Small intestine (tissue), 7 donors: ENCODE data around the gene CUTA. TPM values are rescaled to one million over a fixed set of nuclear protein-coding genes. Genes with fewer than 3 reads are reported as not detected.

Experiments used
- DNase-seq, 2 donors: peaks; one replicate each; pipeline versions ENCODE4 v3.0.0 to v3.0.0-alpha.2; 2013
- FAIRE-seq: peaks from 2 replicates; lab custom pipeline; 2012; peaks lifted over from hg19 to GRCh38; lab: Jason Lieb, UNC
- H3K27ac ChIP-seq, 3 donors: one replicate each; pipeline ENCODE4 v1.5.1; 2013; ENCODE audit warnings: low read length in 2 of 3, mild to moderate bottlenecking in 2 of 3, control low read depth in 1 of 3, inconsistent platforms in 1 of 3, low read depth in 1 of 3, moderate library complexity in 1 of 3
- H3K27me3 ChIP-seq, 3 donors: one replicate each; pipeline ENCODE4 v1.6.1; 2013; ENCODE audit warnings: low read length in 3 of 3, inconsistent platforms in 1 of 3; ENCODE audit not compliant: control insufficient read depth in 3 of 3, insufficient read depth in 3 of 3
- H3K36me3 ChIP-seq, 3 donors: one replicate each; pipeline ENCODE4 v1.6.1; 2013; ENCODE audit warnings: low read length in 3 of 3, inconsistent platforms in 1 of 3, low read depth in 1 of 3, mild to moderate bottlenecking in 1 of 3, moderate library complexity in 1 of 3; ENCODE audit not compliant: control insufficient read depth in 3 of 3, insufficient read depth in 2 of 3
- H3K4me1 ChIP-seq, 3 donors: one replicate each; pipeline ENCODE4 v1.6.1; 2013; ENCODE audit warnings: low read length in 2 of 3, inconsistent platforms in 1 of 3, low read depth in 1 of 3, mild to moderate bottlenecking in 1 of 3, moderate library complexity in 1 of 3; ENCODE audit not compliant: control insufficient read depth in 3 of 3, insufficient read depth in 2 of 3
- H3K4me3 ChIP-seq, 3 donors: one replicate each; pipeline ENCODE4 v1.5.1; 2013; ENCODE audit warnings: low read length in 3 of 3, control low read depth in 1 of 3, inconsistent platforms in 1 of 3, low read depth in 1 of 3, mild to moderate bottlenecking in 1 of 3, moderate library complexity in 1 of 3
- H3K9me3 ChIP-seq, 2 donors: one replicate each; pipeline ENCODE4 v1.6.1; 2013; ENCODE audit warnings: low read depth in 1 of 2, low read length in 1 of 2; ENCODE audit not compliant: control insufficient read depth in 2 of 2, insufficient read depth in 1 of 2
- WGBS, 3 donors: extraction: QIAGEN DNeasy Blood & Tissue Kit; methylation state at CpG; one replicate each; pipeline ENCODE4 v1.1.7; 2013; 5-methylcytosine and 5-hydroxymethylcytosine counted together
- polyA plus RNA-seq, 4 donors: library from polyadenylated mRNA; stranded (reverse) in 3 of 4; unstranded in 1 of 4; fragments of 200-250 nt in 3 of 4; fragments of 120-200 nt in 1 of 4; gene quantifications; one replicate each; pipeline versions ENCODE4 v1.2.1 to v1.2.3, GENCODE V29; 2013
- donor health status: healthy with polysubstance abuse.
- donor health status: control.
- donor health status: control.
- donor health status: Bipolar disorder and iron deficiency.
- donor health status: healthy.

Gene CUTA
- polyA plus RNA-seq, 4 donors = 129 to 255 (median 200) TPM

- WGBS, 3 donors = 36 to 47% (median 41%) methylated on average over 16 of the region's 16 CpGs
- Histone ChIP-seq H3K36me3 (peaks cover 0 to 24% (median 0%) of the 10 kb centered on the region in 3 donors), H3K4me1 (peaks cover 0 to 10% (median 3%) of the 10 kb centered on the region in 3 donors), H3K27ac (no peak overlapping the region), H3K9me3 (no peaks in the 10 kb centered on the region), H3K4me3 (peak overlapping the region; percentile 50 to 89 (median 60)), H3K27me3 (no peaks in the 10 kb centered on the region)
- FAIRE-seq (no peak), DNase-seq (no peak)
Measured at GRCh38 chr6:33455051-33455450, 37.1 kb upstream of the CUTA start.

DNA sequence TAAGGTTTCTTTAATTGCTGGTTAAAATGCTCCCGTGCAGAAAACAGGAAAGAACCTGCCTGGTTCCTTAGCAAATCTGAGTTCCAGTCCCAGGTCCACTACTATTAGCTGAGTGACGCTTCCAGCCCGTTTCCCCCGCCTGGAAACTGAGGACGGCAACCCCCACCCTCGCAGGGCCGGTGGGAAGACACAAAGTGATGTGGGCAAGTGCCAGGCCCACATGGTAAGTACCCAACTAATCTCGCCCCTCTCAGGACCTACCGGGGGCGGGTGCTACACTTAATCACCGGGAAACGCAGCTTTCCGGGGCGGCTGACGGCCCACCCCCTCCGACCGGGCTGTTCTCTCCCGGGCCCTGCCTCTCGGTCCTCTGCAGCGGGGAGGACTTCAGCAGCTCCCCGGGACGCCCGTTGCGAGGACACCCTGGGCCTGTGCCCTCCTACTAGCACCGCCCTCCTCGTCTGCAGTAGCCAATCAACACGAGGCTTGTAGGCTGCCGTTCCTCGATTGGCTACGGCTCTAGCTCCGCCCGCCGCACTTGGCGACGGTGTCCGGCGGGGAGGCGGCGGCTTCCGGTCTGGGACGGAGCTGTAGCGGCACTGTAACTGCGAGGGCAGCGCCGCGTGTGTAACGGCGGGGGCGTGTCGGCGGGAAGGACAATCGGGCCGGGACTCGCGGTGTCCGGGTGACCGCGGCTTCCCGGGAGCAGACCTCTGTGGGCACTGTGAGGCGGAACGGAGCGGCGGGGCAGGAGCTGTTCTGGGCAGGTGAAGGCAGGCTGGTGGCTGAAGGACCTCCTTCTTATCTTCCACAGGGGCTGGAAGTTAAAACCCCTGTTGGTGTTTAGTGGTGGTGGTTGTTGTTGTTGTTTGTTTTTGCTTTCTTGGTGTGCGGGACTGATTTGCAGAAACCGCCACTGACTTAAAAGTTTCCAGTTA, 36.4 kb upstream of the CUTA start, which contains the start of gene ZBTB9:
Gene ZBTB9 (plus strand): TSS at position 568 of the 938 bp plus-strand sequence. CDS start 525 bp downstream, outside the sequence.
- Histone ChIP-seq H3K9me3 (no peaks in the 10 kb centered on the region), H3K36me3 (peaks cover 0 to 26% (median 0%) of the 10 kb centered on the region in 3 donors), H3K4me3 (peak within 1 kb of the TSS; percentile 60 to 89 (median 71)), H3K27me3 (no peaks in the 10 kb centered on the region), H3K27ac (peak within 1 kb of the TSS; percentile 41 to 57 (median 55)), H3K4me1 (peaks cover 0 to 10% (median 3%) of the 10 kb centered on the region in 3 donors)
- DNase-seq (peak; percentile 98), FAIRE-seq (no peak)
- 0% methylated on average over 60 to 65 of the region's 65 CpGs for WGBS, 3 donors

GRCh38 chr6:33453393-33454008, 35.6 kb upstream of the CUTA start:
- Histone ChIP-seq H3K36me3 (peaks cover 0 to 32% (median 0%) of the 10 kb centered on the region in 3 donors), H3K4me3 (peak overlapping the region; percentile 55 to 89 (median 71)), H3K27ac (peak overlapping the region in 2 of 3 donors; percentile 41 to 57), H3K9me3 (no peaks in the 10 kb centered on the region), H3K4me1 (peaks cover 0 to 10% (median 3%) of the 10 kb centered on the region in 3 donors), H3K27me3 (no peaks in the 10 kb centered on the region)
- FAIRE-seq = no peak
- no peak for DNase-seq
- 0 to 2% (median 0%) methylated on average over 12 of the region's 12 CpGs for WGBS, 3 donors

GRCh38 chr6:33452496-33452895, 34.6 kb upstream of the CUTA start:
- Histone ChIP-seq H3K4me1 (peaks cover 0 to 10% (median 3%) of the 10 kb centered on the region in 3 donors), H3K4me3 (no peak overlapping the region), H3K27me3 (no peaks in the 10 kb centered on the region), H3K9me3 (no peaks in the 10 kb centered on the region), H3K36me3 (peaks cover 0 to 42% (median 0%) of the 10 kb centered on the region in 3 donors), H3K27ac (no peak overlapping the region)
- 86 to 93% (median 86%) methylated on average over 4 of the region's 4 CpGs for WGBS, 3 donors
- DNase-seq = no peak
- no peak for FAIRE-seq

GRCh38 chr6:33451606-33452005, 33.7 kb upstream of the CUTA start:
- DNase-seq = no peak
- WGBS, 3 donors = 91 to 99% (median 96%) methylated on average over 6 to 15 of the region's 15 CpGs
- Histone ChIP-seq H3K4me3 (no peak overlapping the region), H3K27ac (no peak overlapping the region), H3K27me3 (no peaks in the 10 kb centered on the region), H3K4me1 (peaks cover 0 to 10% (median 3%) of the 10 kb centered on the region in 3 donors), H3K9me3 (no peaks in the 10 kb centered on the region), H3K36me3 (peaks cover 0 to 49% (median 0%) of the 10 kb centered on the region in 3 donors)
- no peak for FAIRE-seq

DNA sequence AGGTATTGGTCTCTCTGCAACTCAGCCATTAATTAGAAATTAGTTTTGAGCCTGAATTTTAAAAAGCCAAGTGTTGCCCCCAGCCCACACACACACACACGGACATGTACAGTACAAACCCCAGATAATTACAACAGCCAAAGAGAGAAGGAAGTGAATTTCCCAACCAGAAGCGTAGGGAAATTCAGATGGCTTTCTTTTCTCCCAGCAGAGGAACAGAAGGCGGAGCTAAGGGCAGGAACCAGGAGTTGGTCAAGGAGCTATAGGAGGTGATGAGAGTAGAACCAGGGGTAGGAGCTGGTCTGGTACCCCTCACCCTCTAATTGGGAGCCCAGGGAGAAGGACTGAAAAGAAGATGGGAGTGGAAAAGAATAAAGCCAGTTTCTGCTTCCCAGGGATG, 32.5 kb upstream of the CUTA start:
- peaks cover 0 to 10% (median 3%) of the 10 kb centered on the region in 3 donors for H3K4me1 ChIP-seq
- H3K36me3 ChIP-seq = peaks cover 0 to 44% (median 0%) of the 10 kb centered on the region in 3 donors
- H3K27ac ChIP-seq = no peak overlapping the region
- 73 to 85% (median 83%) methylated on average over 3 of the region's 3 CpGs for WGBS, 3 donors
- FAIRE-seq (no peak), DNase-seq (no peak)
- H3K27me3 ChIP-seq = no peaks in the 10 kb centered on the region
- no peak overlapping the region for H3K4me3 ChIP-seq
- H3K9me3 ChIP-seq = no peaks in the 10 kb centered on the region

DNA sequence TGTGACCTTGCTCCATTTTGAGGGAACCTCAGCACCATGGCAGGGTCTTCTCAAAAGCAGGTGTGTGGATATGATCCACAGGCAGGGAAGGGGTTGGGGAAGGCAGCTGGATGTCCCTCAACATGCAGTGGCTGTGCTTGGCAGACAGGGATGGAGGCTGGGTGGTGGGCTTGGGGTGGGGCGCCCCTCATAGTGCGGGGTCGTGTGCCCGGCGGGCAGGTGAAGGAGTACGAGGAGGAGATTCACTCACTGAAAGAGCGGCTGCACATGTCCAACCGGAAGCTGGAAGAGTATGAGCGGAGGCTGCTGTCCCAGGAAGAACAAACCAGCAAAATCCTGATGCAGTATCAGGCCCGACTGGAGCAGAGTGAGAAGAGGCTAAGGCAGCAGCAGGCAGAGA, 28.4 kb upstream of the CUTA start:
- Histone ChIP-seq H3K36me3 (peaks cover 0 to 66% (median 0%) of the 10 kb centered on the region in 3 donors), H3K27ac (no peak overlapping the region), H3K4me1 (no peaks in the 10 kb centered on the region), H3K4me3 (no peak overlapping the region), H3K27me3 (no peaks in the 10 kb centered on the region), H3K9me3 (no peaks in the 10 kb centered on the region)
- DNase-seq (no peak), FAIRE-seq (no peak)
- 89 to 94% (median 91%) methylated on average over 10 of the region's 10 CpGs for WGBS, 3 donors

- peaks cover 0 to 75% (median 0%) of the 10 kb centered on the region in 3 donors for H3K36me3 ChIP-seq
- 73 to 83% (median 76%) methylated on average over 3 of the region's 3 CpGs for WGBS, 3 donors
- H3K27ac ChIP-seq = peak overlapping the region in 1 of 3 donors; percentile 26
- DNase-seq (no peak), FAIRE-seq (no peak)
- no peaks in the 10 kb centered on the region for H3K9me3 ChIP-seq
- H3K4me1 ChIP-seq = no peaks in the 10 kb centered on the region
- H3K27me3 ChIP-seq = no peaks in the 10 kb centered on the region
- no peak overlapping the region for H3K4me3 ChIP-seq
Measured at GRCh38 chr6:33445119-33445603, 27.3 kb upstream of the CUTA start.
